ENCODE data around the gene MARCHF9. TPM values are rescaled to one million over a fixed set of nuclear protein-coding genes. Genes with fewer than 3 reads are reported as not detected.

MARCHF9 gene
- total RNA-seq, 4 donors from 2014 or later = 10.2 to 26.6 (median 13.1) TPM

- H3K27ac ChIP-seq = peak within 1 kb of the TSS; percentile 85
- DNase-seq (ENCODE audit: low spot score in 2 of 2) = peak; percentile 98 to 99
- H3K4me3 ChIP-seq = peak within 1 kb of the TSS; percentile 93
- H3K36me3 ChIP-seq = peaks cover 28% of the 10 kb centered on the region
- under 1% methylated on average over 45 of the region's 45 CpGs for WGBS
- peaks cover 23% of the 10 kb centered on the region for H3K4me1 ChIP-seq
- TF ChIP-seq POLR2A (IDR thresholded peaks at IDR 0.05) = peak in 1 of 2 donors; percentile 51
- peak; percentile 74 to 99 (median 89) for TF ChIP-seq POLR2AphosphoS5 (IDR thresholded peaks at IDR 0.05)
- TF ChIP-seq EP300 (IDR thresholded peaks at IDR 0.05) = no peak
- peak; percentile 81 to 98 for TF ChIP-seq CTCF (IDR thresholded peaks at IDR 0.05)
- H3K9me3 ChIP-seq = no peaks in the 10 kb centered on the region
- no peaks in the 10 kb centered on the region for H3K27me3 ChIP-seq
These were observed 27.9 kb downstream of the MARCHF9 start, which contains the start of gene TSFM for GRCh38 chr12:57782608-57783465. TSFM (plus strand) TSS chr12:57782787; CDS start chr12:57782802, 15 bp downstream.

DNA sequence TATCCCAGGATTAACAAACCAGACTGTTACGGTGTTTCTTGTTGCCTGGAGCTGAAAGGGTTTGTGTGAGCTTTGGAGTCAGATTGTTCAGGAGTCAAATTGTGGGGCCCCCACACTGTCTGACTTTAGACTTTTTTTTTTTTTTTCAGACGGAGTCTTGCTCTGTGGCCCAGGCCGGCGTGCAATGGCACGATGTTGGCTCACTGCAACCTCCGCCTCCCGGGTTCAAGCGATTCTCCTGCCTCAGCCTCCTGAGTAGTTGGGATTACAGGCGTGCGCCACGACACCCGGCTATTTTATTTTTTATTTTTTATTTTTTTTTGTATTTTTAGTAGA, 28.5 kb downstream of the MARCHF9 start:
- no peak for DNase-seq (ENCODE audit: low spot score in 2 of 2)
- H3K9me3 ChIP-seq = no peaks in the 10 kb centered on the region
- peaks cover 28% of the 10 kb centered on the region for H3K36me3 ChIP-seq
- no peaks in the 10 kb centered on the region for H3K27me3 ChIP-seq
- H3K27ac ChIP-seq = no peak overlapping the region
- WGBS = 80% methylated on average over 12 of the region's 12 CpGs
- TF ChIP-seq CTCF (IDR thresholded peaks at IDR 0.05) = no peak
- TF ChIP-seq POLR2AphosphoS5 (IDR thresholded peaks at IDR 0.05) = no peak
- TF ChIP-seq POLR2A (IDR thresholded peaks at IDR 0.05) = no peak
- TF ChIP-seq EP300 (IDR thresholded peaks at IDR 0.05) = no peak
- H3K4me1 ChIP-seq = peaks cover 23% of the 10 kb centered on the region
- H3K4me3 ChIP-seq = peak overlapping the region; percentile 93

DNA sequence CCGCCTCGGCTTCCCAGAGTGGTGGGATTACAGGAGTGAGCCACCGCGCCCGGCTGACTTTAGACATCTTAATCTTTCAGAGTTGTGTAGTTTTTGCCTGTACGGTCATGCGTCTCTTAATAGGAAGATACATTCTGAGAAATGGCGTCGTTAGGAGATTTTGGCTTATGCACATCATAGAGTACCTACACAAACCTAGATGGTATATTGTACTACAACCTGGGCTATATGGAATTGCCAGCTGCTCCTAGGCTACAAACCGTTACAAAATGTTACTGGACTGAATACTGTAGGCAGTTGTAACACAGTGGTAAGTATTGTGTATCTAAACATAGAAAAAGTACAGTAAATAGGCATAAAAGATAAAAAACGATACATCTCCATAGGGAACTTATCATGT, 29.0 kb downstream of the MARCHF9 start:
- Histone ChIP-seq H3K4me1 (peaks cover 23% of the 10 kb centered on the region), H3K4me3 (peak overlapping the region; percentile 93), H3K9me3 (no peaks in the 10 kb centered on the region), H3K27me3 (no peaks in the 10 kb centered on the region), H3K36me3 (peaks cover 30% of the 10 kb centered on the region), H3K27ac (no peak overlapping the region)
- 92% methylated on average over 11 of the region's 11 CpGs for WGBS
- DNase-seq (ENCODE audit: low spot score in 2 of 2) = no peak
- no peak for TF ChIP-seq CTCF (IDR thresholded peaks at IDR 0.05)

DNA sequence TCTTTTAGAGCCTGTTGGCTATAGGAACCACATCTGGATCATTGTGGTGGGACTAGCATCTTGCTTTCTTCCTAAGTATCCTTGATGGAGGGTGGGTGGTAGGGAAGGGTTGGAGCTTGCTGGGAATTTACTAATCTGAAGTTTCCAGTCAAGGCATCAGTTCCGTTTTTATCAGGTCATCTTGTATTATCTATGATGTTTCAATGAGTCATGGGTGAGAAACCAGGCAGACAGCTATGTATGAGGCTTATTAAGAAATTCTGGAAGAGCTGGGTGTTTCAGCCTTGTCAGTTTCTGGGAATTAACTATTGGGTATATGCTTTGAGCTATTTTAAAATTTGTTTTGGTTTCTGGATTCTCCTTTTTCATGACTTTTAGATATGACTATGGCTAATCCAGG, 39.0 kb downstream of the MARCHF9 start:
- no peak overlapping the region for H3K27ac ChIP-seq
- TF ChIP-seq CTCF (IDR thresholded peaks at IDR 0.05) (no peak), POLR2AphosphoS5 (IDR thresholded peaks at IDR 0.05) (no peak), EP300 (IDR thresholded peaks at IDR 0.05) (no peak), POLR2A (IDR thresholded peaks at IDR 0.05) (no peak)

GRCh38 chr12:57795354-57795753, 40.5 kb downstream of the MARCHF9 start:
- DNase-seq (ENCODE audit: low spot score in 2 of 2) = no peak
- no peaks in the 10 kb centered on the region for H3K9me3 ChIP-seq
- H3K27me3 ChIP-seq = no peaks in the 10 kb centered on the region
- H3K27ac ChIP-seq = no peak overlapping the region
- TF ChIP-seq CTCF (IDR thresholded peaks at IDR 0.05) (no peak), POLR2A (IDR thresholded peaks at IDR 0.05) (no peak), POLR2AphosphoS5 (IDR thresholded peaks at IDR 0.05) (no peak), EP300 (IDR thresholded peaks at IDR 0.05) (no peak)
- H3K4me3 ChIP-seq = no peak overlapping the region
- 80% methylated on average over 6 of the region's 6 CpGs for WGBS
- H3K36me3 ChIP-seq = peaks cover 74% of the 10 kb centered on the region
- H3K4me1 ChIP-seq = peaks cover 15% of the 10 kb centered on the region

More for the DNA sequence above, 39.0 kb downstream of the MARCHF9 start:
- 56% methylated on average over 1 of the region's 1 CpG for WGBS
- no peaks in the 10 kb centered on the region for H3K9me3 ChIP-seq
- no peak overlapping the region for H3K4me3 ChIP-seq
- H3K36me3 ChIP-seq = peaks cover 79% of the 10 kb centered on the region
- DNase-seq (ENCODE audit: low spot score in 2 of 2) = no peak
- H3K4me1 ChIP-seq = peaks cover 15% of the 10 kb centered on the region
- H3K27me3 ChIP-seq = no peaks in the 10 kb centered on the region
